Ishikawa (cell line): Measurements from ENCODE around the gene CHN2.

ENCODE experiments used
- CEBPB ChIP-seq: IDR thresholded peaks from 2 replicates; pipeline ENCODE4 v1.6.1; 2012
- CREB1 ChIP-seq: IDR thresholded peaks from 2 replicates; pipeline ENCODE4 v1.6.1; 2012; ENCODE audit warnings: low read depth
- EGR1 ChIP-seq: IDR thresholded peaks from 2 replicates; pipeline ENCODE4 v1.6.1; 2012
- EP300 ChIP-seq: IDR thresholded peaks from 2 replicates; pipeline ENCODE4 v1.6.1; 2012; ENCODE audit warnings: borderline replicate concordance
- FOXM1 ChIP-seq: IDR thresholded peaks from 2 replicates; pipeline ENCODE4 v1.6.1; 2012; ENCODE audit warnings: low read depth, borderline replicate concordance
- MAX ChIP-seq: IDR thresholded peaks from 2 replicates; pipeline ENCODE4 v1.6.1; 2012
- NFIC ChIP-seq: IDR thresholded peaks from 2 replicates; pipeline ENCODE4 v1.6.1; 2012
- RAD21 ChIP-seq: IDR thresholded peaks from 2 replicates; pipeline ENCODE4 v1.6.1; 2012; ENCODE audit warnings: low read depth
- REST ChIP-seq: IDR thresholded peaks from 2 replicates; pipeline ENCODE4 v1.6.1; 2012; ENCODE audit warnings: low read depth, mild to moderate bottlenecking
- TAF1 ChIP-seq: IDR thresholded peaks from 2 replicates; pipeline ENCODE4 v1.6.1; 2012; ENCODE audit warnings: low read depth, mild to moderate bottlenecking
- TCF12 ChIP-seq: IDR thresholded peaks from 2 replicates; pipeline ENCODE4 v1.6.1; 2012; ENCODE audit warnings: low read depth
- TEAD4 ChIP-seq: IDR thresholded peaks from 2 replicates; pipeline ENCODE4 v1.6.1; 2012
- USF1 ChIP-seq: IDR thresholded peaks from 2 replicates; pipeline ENCODE4 v1.6.1; 2012
- YY1 ChIP-seq: IDR thresholded peaks from 2 replicates; pipeline ENCODE4 v1.6.1; 2012; ENCODE audit warnings: low read depth
- ZBTB7A ChIP-seq: IDR thresholded peaks from 2 replicates; pipeline ENCODE4 v1.6.1; 2012; ENCODE audit warnings: low read depth

CHN2 gene

GRCh38 chr7:29228289-29229011 is 33.9 kb downstream of the CHN2 start:
- no peak for TF ChIP-seq USF1
- TF ChIP-seq TAF1: no peak
- TF ChIP-seq ZBTB7A: no peak
- no peak for TF ChIP-seq TCF12
- TF ChIP-seq FOXM1: no peak
- TF ChIP-seq CEBPB: no peak
- TF ChIP-seq EP300: no peak
- TF ChIP-seq REST: no peak
- no peak for TF ChIP-seq CREB1
- TF ChIP-seq YY1: no peak
- no peak for TF ChIP-seq MAX

- TF ChIP-seq TEAD4: no peak
- no peak for TF ChIP-seq NFIC
These were observed 34.5 kb downstream of the CHN2 start for GRCh38 chr7:29229066-29229465.

GRCh38 chr7:29229946-29230345 is 35.4 kb downstream of the CHN2 start:
- TF ChIP-seq RAD21: no peak
- no peak for TF ChIP-seq TCF12
- no peak for TF ChIP-seq TEAD4
- no peak for TF ChIP-seq TAF1
- no peak for TF ChIP-seq CEBPB
- no peak for TF ChIP-seq ZBTB7A
- TF ChIP-seq EGR1: no peak
- no peak for TF ChIP-seq EP300
- no peak for TF ChIP-seq YY1
- no peak for TF ChIP-seq NFIC
- no peak for TF ChIP-seq USF1
- no peak for TF ChIP-seq CREB1
- TF ChIP-seq FOXM1: no peak
- no peak for TF ChIP-seq MAX
- no peak for TF ChIP-seq REST

GRCh38 chr7:29230871-29231345 is 36.3 kb downstream of the CHN2 start:
- TF ChIP-seq USF1 (no peak), MAX (no peak), TCF12 (no peak), TEAD4 (no peak), CREB1 (no peak), YY1 (no peak), FOXM1 (no peak), ZBTB7A (no peak), TAF1 (no peak), RAD21 (no peak), CEBPB (no peak), NFIC (no peak), EP300 (no peak)

- TF ChIP-seq MAX (no peak), YY1 (no peak), CEBPB (no peak)
These were observed 37.2 kb downstream of the CHN2 start for GRCh38 chr7:29231671-29232232.
